Measurements from ENCODE around the gene SLC39A6. TPM values are rescaled to one million over a fixed set of nuclear protein-coding genes. Genes with fewer than 3 reads are reported as not detected.

Gene SLC39A6
- total RNA-seq, 1 donor from 2014 or later, result 81.3 TPM

DNA sequence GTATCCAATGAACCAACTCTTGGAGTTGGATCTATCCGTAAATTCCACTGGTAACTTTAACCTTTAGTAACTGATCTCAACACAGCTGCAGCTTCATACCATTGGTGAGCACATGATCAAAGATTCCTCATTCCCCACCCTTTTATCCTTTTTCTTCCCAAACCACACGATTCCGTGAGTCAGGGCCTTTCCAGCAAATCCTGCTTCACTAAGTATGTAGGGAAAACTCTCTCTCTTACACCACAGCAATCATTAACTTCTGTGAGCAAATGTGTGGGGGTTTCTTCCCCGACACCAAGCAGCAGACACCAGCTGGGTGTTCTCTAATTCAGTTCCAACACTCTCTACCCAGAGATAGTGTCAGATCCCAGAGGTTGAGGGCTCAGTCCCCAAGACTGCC, 24.1 kb upstream of the SLC39A6 start:
- H3K4me3 Mint-ChIP-seq (ENCODE audit: unreplicated experiment), result peak overlapping the region; percentile 2
- Histone ChIP-seq H3K9me3 (ENCODE audit: insufficient read depth, low read depth, low read length) (no peaks in the 10 kb centered on the region), H3K36me3 (ENCODE audit: insufficient read depth, low read length) (peaks cover 42% of the 10 kb centered on the region), H2AFZ (ENCODE audit: low read depth, low read length) (no peak overlapping the region), H4K20me1 (ENCODE audit: insufficient read depth, low read length) (no peaks in the 10 kb centered on the region), H3K4me1 (ENCODE audit: insufficient read depth, low read length) (peaks cover 35% of the 10 kb centered on the region), H3K27me3 (ENCODE audit: insufficient read depth, low read length) (no peaks in the 10 kb centered on the region), H3K79me2 (ENCODE audit: insufficient read depth, low read length) (no peaks in the 10 kb centered on the region), H3K4me3 (ENCODE audit: insufficient read depth, low read depth, low read length) (peak overlapping the region; percentile 30), H3K27ac (ENCODE audit: low read depth, low read length) (peak overlapping the region; percentile 98), H3K4me2 (ENCODE audit: low read length) (peak overlapping the region; percentile 77), H3K9ac (ENCODE audit: low read length) (peak overlapping the region; percentile 81)
- peaks cover 45% of the 10 kb centered on the region for H3K4me1 Mint-ChIP-seq (ENCODE audit: low read depth, unreplicated experiment)
- TF ChIP-seq, protein P1, sequence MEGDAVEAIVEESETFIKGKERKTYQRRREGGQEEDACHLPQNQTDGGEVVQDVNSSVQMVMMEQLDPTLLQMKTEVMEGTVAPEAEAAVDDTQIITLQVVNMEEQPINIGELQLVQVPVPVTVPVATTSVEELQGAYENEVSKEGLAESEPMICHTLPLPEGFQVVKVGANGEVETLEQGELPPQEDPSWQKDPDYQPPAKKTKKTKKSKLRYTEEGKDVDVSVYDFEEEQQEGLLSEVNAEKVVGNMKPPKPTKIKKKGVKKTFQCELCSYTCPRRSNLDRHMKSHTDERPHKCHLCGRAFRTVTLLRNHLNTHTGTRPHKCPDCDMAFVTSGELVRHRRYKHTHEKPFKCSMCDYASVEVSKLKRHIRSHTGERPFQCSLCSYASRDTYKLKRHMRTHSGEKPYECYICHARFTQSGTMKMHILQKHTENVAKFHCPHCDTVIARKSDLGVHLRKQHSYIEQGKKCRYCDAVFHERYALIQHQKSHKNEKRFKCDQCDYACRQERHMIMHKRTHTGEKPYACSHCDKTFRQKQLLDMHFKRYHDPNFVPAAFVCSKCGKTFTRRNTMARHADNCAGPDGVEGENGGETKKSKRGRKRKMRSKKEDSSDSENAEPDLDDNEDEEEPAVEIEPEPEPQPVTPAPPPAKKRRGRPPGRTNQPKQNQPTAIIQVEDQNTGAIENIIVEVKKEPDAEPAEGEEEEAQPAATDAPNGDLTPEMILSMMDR (IDR thresholded peaks at IDR 0.05; ENCODE audit: insufficient read depth, low read depth, low read length), result no peak
- TF ChIP-seq EZH2 (IDR thresholded peaks at IDR 0.05; ENCODE audit: insufficient read depth, low read length), result no peak
- H3K27ac Mint-ChIP-seq (ENCODE audit: unreplicated experiment), result peak overlapping the region; percentile 97
- peak; percentile 99 for DNase-seq (ENCODE audit: low read depth)
- peak; percentile 80 for FAIRE-seq
- H3K9me3 Mint-ChIP-seq (ENCODE audit: unreplicated experiment), result no peaks in the 10 kb centered on the region
- H3K36me3 Mint-ChIP-seq (ENCODE audit: low read depth, unreplicated experiment), result peaks cover 10% of the 10 kb centered on the region
- H3K27me3 Mint-ChIP-seq (ENCODE audit: low read depth, unreplicated experiment), result no peaks in the 10 kb centered on the region

DNA sequence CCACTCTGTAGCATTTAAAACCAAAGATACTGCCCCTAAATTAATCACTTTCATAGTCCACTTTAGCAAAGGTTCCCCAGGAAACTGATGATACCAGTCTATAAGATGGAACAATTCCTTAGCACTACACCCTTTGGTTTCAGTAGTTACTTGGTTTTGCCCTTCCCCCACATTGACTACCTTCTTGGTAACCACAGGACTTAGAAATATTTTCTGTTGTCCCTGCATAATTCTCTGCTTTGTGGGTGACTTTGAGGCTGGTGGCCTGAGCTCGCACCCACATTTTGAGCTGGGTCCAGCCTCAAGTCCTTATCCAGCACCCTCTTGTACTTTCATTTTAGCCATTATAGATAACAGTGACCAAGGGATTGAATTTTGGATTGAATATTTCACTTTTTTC, 23.6 kb upstream of the SLC39A6 start:
- no peaks in the 10 kb centered on the region for H3K27me3 Mint-ChIP-seq (ENCODE audit: low read depth, unreplicated experiment)
- no peaks in the 10 kb centered on the region for H3K9me3 Mint-ChIP-seq (ENCODE audit: unreplicated experiment)
- Histone ChIP-seq H3K4me2 (ENCODE audit: low read length) (peak overlapping the region; percentile 77), H3K27ac (ENCODE audit: low read depth, low read length) (peak overlapping the region; percentile 98), H3K9me3 (ENCODE audit: insufficient read depth, low read depth, low read length) (no peaks in the 10 kb centered on the region), H3K4me3 (ENCODE audit: insufficient read depth, low read depth, low read length) (peak overlapping the region; percentile 30), H4K20me1 (ENCODE audit: insufficient read depth, low read length) (no peaks in the 10 kb centered on the region), H3K4me1 (ENCODE audit: insufficient read depth, low read length) (peaks cover 31% of the 10 kb centered on the region), H3K9ac (ENCODE audit: low read length) (peak overlapping the region; percentile 44), H3K79me2 (ENCODE audit: insufficient read depth, low read length) (no peaks in the 10 kb centered on the region), H2AFZ (ENCODE audit: low read depth, low read length) (no peak overlapping the region), H3K36me3 (ENCODE audit: insufficient read depth, low read length) (peaks cover 42% of the 10 kb centered on the region), H3K27me3 (ENCODE audit: insufficient read depth, low read length) (no peaks in the 10 kb centered on the region)
- H3K27ac Mint-ChIP-seq (ENCODE audit: unreplicated experiment), result peak overlapping the region; percentile 97
- peaks cover 42% of the 10 kb centered on the region for H3K4me1 Mint-ChIP-seq (ENCODE audit: low read depth, unreplicated experiment)
- peak; percentile 59 for DNase-seq (ENCODE audit: low read depth)
- H3K4me3 Mint-ChIP-seq (ENCODE audit: unreplicated experiment), result peak overlapping the region; percentile 2
- peaks cover 10% of the 10 kb centered on the region for H3K36me3 Mint-ChIP-seq (ENCODE audit: low read depth, unreplicated experiment)
- TF ChIP-seq EZH2 (IDR thresholded peaks at IDR 0.05; ENCODE audit: insufficient read depth, low read length), result no peak
- TF ChIP-seq, protein P1 (IDR thresholded peaks at IDR 0.05; ENCODE audit: insufficient read depth, low read depth, low read length), result no peak
- FAIRE-seq, result no peak

- H3K36me3 ChIP-seq (ENCODE audit: insufficient read depth, low read length), result peaks cover 45% of the 10 kb centered on the region
- Mint-ChIP-seq H3K36me3 (ENCODE audit: low read depth, unreplicated experiment) (peaks cover 11% of the 10 kb centered on the region), H3K4me1 (ENCODE audit: low read depth, unreplicated experiment) (peaks cover 33% of the 10 kb centered on the region)
Observed at GRCh38 chr18:36149514-36150289, 20.6 kb upstream of the SLC39A6 start.

More at GRCh38 chr18:36149514-36150289, 20.6 kb upstream of the SLC39A6 start:
- Mint-ChIP-seq H3K9me3 (ENCODE audit: unreplicated experiment) (no peaks in the 10 kb centered on the region), H3K27ac (ENCODE audit: unreplicated experiment) (no peak overlapping the region), H3K4me3 (ENCODE audit: unreplicated experiment) (no peak overlapping the region), H3K27me3 (ENCODE audit: low read depth, unreplicated experiment) (no peaks in the 10 kb centered on the region)
- TF ChIP-seq EZH2 (IDR thresholded peaks at IDR 0.05; ENCODE audit: insufficient read depth, low read length), result no peak
- TF ChIP-seq, protein P1 (IDR thresholded peaks at IDR 0.05; ENCODE audit: insufficient read depth, low read depth, low read length), result no peak
- FAIRE-seq (no peak), DNase-seq (ENCODE audit: low read depth) (no peak)
- Histone ChIP-seq H3K79me2 (ENCODE audit: insufficient read depth, low read length) (no peaks in the 10 kb centered on the region), H4K20me1 (ENCODE audit: insufficient read depth, low read length) (no peaks in the 10 kb centered on the region), H3K27ac (ENCODE audit: low read depth, low read length) (no peak overlapping the region), H3K4me2 (ENCODE audit: low read length) (no peak overlapping the region), H3K9ac (ENCODE audit: low read length) (no peak overlapping the region), H3K27me3 (ENCODE audit: insufficient read depth, low read length) (no peaks in the 10 kb centered on the region), H3K4me1 (ENCODE audit: insufficient read depth, low read length) (peaks cover 19% of the 10 kb centered on the region), H2AFZ (ENCODE audit: low read depth, low read length) (no peak overlapping the region), H3K4me3 (ENCODE audit: insufficient read depth, low read depth, low read length) (no peak overlapping the region), H3K9me3 (ENCODE audit: insufficient read depth, low read depth, low read length) (no peaks in the 10 kb centered on the region)

Measured in astrocyte (in vitro differentiated cells and primary cell).